ENCODE results near the gene WDFY4. TPM values are rescaled to one million over a fixed set of nuclear protein-coding genes. Genes with fewer than 3 reads are reported as not detected.

The WDFY4 gene
- total RNA-seq, 1 experiment from 2014 or later, result 0.23 TPM

DNA sequence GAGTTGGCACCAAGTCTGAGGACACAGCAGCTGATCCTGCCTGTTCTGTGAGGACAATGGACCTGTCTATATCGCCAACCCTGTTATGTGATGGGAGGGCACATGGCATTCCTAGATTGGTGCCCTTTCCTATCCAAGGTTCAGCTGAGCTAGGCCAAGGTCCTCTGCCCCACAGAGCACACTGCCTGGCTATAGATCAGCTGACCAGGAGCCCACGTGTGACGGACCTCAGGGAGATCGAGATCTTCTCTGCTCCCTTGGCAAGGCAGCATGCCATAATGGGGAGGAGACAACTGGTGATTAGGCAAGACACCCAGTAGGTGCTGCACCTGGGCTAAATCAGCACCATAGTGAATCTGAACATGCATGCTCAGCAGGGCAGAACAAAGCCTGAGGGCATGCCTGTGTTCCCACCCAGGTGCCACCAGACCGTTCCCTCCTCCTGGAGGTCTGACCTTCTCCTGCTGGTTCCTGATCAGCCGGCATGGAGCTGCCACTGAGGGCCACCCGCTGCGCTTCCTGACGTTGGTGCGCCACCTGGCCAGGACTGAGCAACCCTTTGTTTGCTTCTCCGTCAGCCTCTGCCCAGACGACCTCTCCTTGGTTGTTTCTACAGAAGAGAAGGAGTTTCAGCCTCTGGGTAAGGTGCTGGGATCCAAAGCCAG lies 93.7 kb downstream of the WDFY4 start:
- TF ChIP-seq SIN3A (IDR thresholded peaks at IDR 0.05; ENCODE audit: borderline replicate concordance, insufficient read depth, low read depth, low read length) (no peak), POLR2AphosphoS5 (IDR thresholded peaks at IDR 0.05; ENCODE audit: low read depth, low read length) (no peak), TCF7L2 (IDR thresholded peaks at IDR 0.05; ENCODE audit: low read depth, low read length) (no peak)
- TF ChIP-seq, protein P1, sequence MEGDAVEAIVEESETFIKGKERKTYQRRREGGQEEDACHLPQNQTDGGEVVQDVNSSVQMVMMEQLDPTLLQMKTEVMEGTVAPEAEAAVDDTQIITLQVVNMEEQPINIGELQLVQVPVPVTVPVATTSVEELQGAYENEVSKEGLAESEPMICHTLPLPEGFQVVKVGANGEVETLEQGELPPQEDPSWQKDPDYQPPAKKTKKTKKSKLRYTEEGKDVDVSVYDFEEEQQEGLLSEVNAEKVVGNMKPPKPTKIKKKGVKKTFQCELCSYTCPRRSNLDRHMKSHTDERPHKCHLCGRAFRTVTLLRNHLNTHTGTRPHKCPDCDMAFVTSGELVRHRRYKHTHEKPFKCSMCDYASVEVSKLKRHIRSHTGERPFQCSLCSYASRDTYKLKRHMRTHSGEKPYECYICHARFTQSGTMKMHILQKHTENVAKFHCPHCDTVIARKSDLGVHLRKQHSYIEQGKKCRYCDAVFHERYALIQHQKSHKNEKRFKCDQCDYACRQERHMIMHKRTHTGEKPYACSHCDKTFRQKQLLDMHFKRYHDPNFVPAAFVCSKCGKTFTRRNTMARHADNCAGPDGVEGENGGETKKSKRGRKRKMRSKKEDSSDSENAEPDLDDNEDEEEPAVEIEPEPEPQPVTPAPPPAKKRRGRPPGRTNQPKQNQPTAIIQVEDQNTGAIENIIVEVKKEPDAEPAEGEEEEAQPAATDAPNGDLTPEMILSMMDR (IDR thresholded peaks at IDR 0.05), result no peak
- TF ChIP-seq, protein P2, sequence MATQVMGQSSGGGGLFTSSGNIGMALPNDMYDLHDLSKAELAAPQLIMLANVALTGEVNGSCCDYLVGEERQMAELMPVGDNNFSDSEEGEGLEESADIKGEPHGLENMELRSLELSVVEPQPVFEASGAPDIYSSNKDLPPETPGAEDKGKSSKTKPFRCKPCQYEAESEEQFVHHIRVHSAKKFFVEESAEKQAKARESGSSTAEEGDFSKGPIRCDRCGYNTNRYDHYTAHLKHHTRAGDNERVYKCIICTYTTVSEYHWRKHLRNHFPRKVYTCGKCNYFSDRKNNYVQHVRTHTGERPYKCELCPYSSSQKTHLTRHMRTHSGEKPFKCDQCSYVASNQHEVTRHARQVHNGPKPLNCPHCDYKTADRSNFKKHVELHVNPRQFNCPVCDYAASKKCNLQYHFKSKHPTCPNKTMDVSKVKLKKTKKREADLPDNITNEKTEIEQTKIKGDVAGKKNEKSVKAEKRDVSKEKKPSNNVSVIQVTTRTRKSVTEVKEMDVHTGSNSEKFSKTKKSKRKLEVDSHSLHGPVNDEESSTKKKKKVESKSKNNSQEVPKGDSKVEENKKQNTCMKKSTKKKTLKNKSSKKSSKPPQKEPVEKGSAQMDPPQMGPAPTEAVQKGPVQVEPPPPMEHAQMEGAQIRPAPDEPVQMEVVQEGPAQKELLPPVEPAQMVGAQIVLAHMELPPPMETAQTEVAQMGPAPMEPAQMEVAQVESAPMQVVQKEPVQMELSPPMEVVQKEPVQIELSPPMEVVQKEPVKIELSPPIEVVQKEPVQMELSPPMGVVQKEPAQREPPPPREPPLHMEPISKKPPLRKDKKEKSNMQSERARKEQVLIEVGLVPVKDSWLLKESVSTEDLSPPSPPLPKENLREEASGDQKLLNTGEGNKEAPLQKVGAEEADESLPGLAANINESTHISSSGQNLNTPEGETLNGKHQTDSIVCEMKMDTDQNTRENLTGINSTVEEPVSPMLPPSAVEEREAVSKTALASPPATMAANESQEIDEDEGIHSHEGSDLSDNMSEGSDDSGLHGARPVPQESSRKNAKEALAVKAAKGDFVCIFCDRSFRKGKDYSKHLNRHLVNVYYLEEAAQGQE (IDR thresholded peaks at IDR 0.05; ENCODE audit: insufficient read depth in 1 of 2, low read depth in 2 of 2, low read length in 1 of 2), result no peak
- CTCF ChIA-PET, result no interaction called here
- no peak for DNase-seq (ENCODE audit: low read depth, low spot score)
- Histone ChIP-seq H3K36me3 (ENCODE audit: control insufficient read depth, insufficient read depth, low read length) (no peaks in the 10 kb centered on the region), H3K4me1 (ENCODE audit: control insufficient read depth, insufficient read depth, low read length) (no peaks in the 10 kb centered on the region), H3K4me3 (ENCODE audit: low read depth in 2 of 2, low read length in 2 of 2) (no peak overlapping the region), H3K27ac (ENCODE audit: low read length) (no peak overlapping the region), H3K9me3 (ENCODE audit: control insufficient read depth, insufficient read depth, low read depth, low read length) (no peaks in the 10 kb centered on the region), H3K27me3 (ENCODE audit: control insufficient read depth, insufficient read depth, low read length) (peaks cover 2% of the 10 kb centered on the region; the same call in 1 of the 2 replicates)
- POLR2A ChIA-PET, result no interaction called here
- ATAC-seq, result no peak
- in situ Hi-C loops (cut with HindIII; ENCODE audit: low pct_unique_long_range_greater_than_20kb, low sequenced_read_pairs) (no loop called here), intact Hi-C loops (cut with micrococcal nuclease; ENCODE audit: unreplicated experiment) (no loop called here)
- BruUV-seq (replicated peaks), result no TSS peak

DNA sequence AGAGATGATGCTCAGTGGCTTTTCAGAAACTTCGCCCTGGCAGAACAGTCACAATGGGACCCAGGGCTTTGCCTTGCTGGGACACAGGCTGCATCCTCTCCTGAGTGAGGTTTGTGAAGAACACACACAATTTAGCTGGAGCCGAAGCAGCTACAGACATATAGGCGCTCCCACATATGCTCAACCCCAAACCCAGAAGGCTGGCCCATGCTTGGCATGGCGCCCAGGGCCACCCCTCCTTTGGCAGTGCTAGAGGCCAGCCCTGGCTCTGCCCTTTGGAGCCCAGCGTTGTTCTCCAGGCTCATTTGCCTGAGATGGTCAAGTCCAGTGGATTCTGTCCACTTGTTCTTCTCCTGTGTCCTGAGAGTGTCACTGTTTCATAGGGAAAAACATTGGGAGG lies 94.4 kb downstream of the WDFY4 start:
- Histone ChIP-seq H3K4me3 (ENCODE audit: low read depth in 2 of 2, low read length in 2 of 2) (no peak overlapping the region), H3K36me3 (ENCODE audit: control insufficient read depth, insufficient read depth, low read length) (no peaks in the 10 kb centered on the region), H3K4me1 (ENCODE audit: control insufficient read depth, insufficient read depth, low read length) (no peaks in the 10 kb centered on the region), H3K27ac (ENCODE audit: low read length) (no peak overlapping the region), H3K9me3 (ENCODE audit: control insufficient read depth, insufficient read depth, low read depth, low read length) (no peaks in the 10 kb centered on the region), H3K27me3 (ENCODE audit: control insufficient read depth, insufficient read depth, low read length) (peaks cover 2% of the 10 kb centered on the region; the same call in 1 of the 2 replicates)
- DNase-seq (ENCODE audit: low read depth, low spot score) (no peak), ATAC-seq (no peak)
- TF ChIP-seq, protein P1 (IDR thresholded peaks at IDR 0.05), result no peak
- TF ChIP-seq POLR2AphosphoS5 (IDR thresholded peaks at IDR 0.05; ENCODE audit: low read depth, low read length) (no peak), TCF7L2 (IDR thresholded peaks at IDR 0.05; ENCODE audit: low read depth, low read length) (no peak), SIN3A (IDR thresholded peaks at IDR 0.05; ENCODE audit: borderline replicate concordance, insufficient read depth, low read depth, low read length) (no peak)
- TF ChIP-seq, protein P2 (IDR thresholded peaks at IDR 0.05; ENCODE audit: insufficient read depth in 1 of 2, low read depth in 2 of 2, low read length in 1 of 2), result no peak
- in situ Hi-C loops (cut with HindIII; ENCODE audit: low pct_unique_long_range_greater_than_20kb, low sequenced_read_pairs), result no loop called here
- CTCF ChIA-PET, result no interaction called here
- BruUV-seq (replicated peaks), result no TSS peak
- POLR2A ChIA-PET, result no interaction called here
- intact Hi-C loops (cut with micrococcal nuclease; ENCODE audit: unreplicated experiment), result no loop called here
